ENCODE results near the gene TEKTIP1.
"Not testable (repeated sequence)": the region's sequence is repeated elsewhere in the genome, so short reads cannot be mapped to it uniquely, and the experiment has no call there.

Gene TEKTIP1

DNA sequence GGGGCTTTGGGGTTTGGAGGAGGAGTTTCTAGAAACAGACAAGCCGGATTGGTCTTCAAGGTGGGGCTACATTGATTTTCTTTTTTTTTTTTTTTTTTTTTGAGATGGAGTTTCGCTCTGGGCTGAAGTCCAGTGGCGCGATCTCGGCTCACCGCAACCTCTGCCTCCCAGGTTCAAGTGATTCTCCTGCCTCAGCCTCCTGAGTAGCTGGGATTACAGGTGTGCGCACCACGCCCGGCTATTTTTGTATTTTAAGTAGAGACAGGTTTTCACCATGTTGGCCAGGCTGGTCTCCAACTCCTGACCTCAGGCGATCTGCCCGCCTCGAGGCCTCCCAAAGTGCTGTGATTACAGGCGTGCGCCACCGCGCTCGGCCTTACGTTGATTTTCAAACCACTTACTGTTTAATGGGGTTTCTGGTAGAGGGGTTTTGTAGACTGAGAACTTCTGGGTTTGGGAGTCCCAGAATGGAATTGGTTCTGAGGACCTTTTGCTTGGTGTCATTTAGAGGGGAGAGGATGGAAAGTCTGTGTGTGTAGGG, 30.8 kb upstream of the TEKTIP1 start:
- not testable (repeated sequence) for DNase-seq

GRCh38 chr19:3508771-3509535, 30.0 kb upstream of the TEKTIP1 start:
- DNase-seq: no peak

GRCh38 chr19:3509566-3509989, 29.4 kb upstream of the TEKTIP1 start:
- no peak for DNase-seq

- DNase-seq: no peak
Observed at GRCh38 chr19:3510727-3511126, 28.2 kb upstream of the TEKTIP1 start.

- no peak for DNase-seq
Observed at GRCh38 chr19:3511506-3512251, 27.3 kb upstream of the TEKTIP1 start.

DNA sequence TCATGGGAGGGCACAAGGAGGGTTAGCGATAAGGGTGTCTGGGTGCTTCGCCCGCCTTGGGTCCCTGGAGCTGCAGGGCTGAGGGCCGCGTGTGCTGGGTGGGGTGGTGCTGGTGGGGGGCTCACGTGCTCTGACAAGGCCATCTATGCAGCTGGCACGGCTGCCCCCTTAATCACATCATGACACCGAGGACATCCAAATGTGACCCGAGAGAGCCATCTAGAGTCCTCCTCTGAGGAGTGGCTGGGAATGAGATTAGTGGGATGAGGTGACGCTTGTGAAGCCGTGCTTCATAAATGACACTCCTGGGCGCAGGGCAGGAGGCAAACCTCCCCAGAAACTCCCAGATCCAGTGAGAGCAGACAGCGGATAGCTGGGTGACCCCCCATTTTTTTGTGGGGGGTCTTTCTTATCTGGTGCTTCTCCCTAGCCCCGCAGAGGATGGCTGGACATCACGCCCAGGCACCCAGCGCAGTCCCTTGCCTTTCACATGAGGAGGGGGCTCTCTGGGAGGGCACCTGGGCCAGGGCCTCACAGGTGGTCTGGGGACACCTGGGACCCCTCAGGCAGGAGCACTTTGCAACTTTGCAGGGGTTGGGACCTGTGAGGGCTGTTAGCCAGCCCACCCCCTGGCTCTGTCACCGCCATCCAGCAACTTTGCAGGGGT, 26.3 kb upstream of the TEKTIP1 start:
- no peak for DNase-seq

DNA sequence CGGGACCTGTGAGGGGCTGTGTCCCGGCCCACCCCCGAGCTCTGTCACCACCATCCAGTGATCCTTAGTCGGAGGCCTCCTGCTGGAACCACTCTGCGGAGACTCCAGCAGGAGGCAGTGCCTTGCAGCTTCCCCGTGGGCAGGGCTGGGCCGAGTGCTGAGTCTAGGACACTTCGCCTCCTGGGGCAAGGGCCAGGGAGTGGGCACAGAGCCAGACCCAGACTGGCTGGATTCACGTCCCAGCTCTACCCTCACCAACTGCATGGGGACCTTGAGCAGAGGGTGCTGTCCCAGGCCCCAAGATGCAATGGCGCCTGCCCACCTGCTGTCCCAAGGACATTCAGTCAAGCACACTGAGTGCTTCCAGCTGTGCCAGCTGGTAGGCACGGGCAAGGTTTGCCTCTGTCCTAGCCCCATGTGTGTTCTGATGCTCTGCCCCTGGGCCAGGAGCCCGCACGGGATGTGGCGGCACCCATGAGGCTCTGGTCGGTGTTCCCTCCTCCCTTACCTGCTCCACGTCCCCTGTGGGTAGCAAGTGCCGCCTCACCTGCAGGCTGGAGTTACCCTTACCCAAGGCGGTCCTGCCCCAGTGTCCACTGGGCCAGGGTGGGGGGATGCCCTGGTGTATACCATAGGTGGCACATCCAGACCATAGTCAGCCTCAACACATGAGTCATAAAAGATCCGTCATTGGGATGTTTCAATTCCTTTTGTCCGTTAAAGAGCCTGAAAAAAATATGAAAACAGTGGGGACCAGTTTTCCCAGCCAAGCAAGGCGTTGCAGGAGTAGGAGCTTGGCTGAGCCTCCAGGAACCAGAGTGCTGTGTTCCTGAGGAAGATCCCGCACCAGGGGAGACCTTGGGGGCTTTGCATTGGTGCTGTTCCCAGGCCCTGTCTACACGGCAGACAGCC, 25.5 kb upstream of the TEKTIP1 start:
- DNase-seq: no peak

DNA sequence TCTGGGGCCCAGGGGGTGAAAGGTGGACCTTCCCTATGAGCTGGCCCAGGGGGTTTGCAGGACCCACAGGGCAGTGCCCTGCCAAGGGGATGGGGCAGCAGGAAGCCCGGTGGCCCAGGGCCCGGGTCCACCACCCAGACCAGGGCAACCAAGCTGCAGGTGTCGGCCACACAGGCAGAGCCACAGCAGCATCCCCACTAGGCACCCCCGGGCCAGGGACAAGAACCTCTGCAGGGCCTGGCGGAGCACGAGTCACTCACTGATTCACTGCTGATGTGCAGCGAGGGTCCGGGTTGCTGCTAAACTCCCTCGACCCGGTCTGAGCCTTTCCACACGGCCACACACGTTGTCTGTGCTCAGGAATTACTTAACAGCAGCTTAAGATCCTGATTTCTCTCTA, 24.0 kb upstream of the TEKTIP1 start:
- no peak for DNase-seq

DNA sequence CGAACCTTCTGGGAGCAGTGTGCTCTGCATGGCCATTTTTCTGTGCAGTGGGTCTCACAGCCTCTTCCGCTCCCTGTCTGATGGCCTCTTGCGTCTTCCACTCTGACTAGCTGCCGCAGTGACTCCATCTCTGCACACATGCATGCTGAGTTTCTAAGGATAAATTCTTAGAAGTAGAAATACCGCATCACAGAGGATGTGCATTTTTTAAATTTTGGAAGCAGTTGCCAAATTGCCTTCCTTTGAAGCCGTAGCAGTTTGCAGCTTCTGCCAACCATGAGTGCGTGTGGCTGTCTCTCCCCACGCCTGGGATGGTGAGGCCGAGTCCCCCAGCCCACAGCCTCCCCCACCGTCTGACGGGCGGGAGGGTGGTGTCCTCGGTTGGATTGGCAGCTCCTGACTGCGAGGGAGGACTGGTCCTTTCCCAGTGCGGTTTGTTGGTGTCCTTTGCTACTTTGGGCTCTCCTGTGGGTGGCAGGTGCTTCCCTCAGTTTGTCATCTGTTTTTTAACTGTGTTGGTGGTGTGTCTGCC, 23.0 kb upstream of the TEKTIP1 start:
- DNase-seq: no peak

- no peak for DNase-seq
Observed at GRCh38 chr19:3516675-3517207, 22.2 kb upstream of the TEKTIP1 start.

GRCh38 chr19:3517638-3518037, 21.3 kb upstream of the TEKTIP1 start:
- DNase-seq: no peak

- no peak for DNase-seq
Observed at GRCh38 chr19:3518255-3518654, 20.7 kb upstream of the TEKTIP1 start.

DNA sequence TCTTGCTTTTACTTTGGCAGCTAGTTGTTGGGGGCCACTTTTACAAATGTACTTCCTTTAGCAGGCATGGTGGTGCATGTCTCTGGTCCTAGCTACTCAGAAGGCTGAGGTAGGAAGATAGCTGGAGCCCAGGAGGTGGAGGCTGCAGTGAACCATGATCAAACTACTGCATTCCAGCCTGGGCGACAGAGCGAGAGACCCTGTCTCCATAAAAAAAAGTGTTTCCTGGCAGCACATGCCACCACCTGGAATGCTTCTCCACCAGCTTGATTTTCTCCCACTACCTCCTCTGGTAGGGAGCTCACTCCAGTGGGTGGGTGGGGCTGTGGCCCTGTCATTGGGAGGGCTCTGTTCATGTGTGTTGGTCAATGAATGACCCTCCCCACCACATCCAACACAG, 20.3 kb upstream of the TEKTIP1 start:
- no peak for DNase-seq

DNA sequence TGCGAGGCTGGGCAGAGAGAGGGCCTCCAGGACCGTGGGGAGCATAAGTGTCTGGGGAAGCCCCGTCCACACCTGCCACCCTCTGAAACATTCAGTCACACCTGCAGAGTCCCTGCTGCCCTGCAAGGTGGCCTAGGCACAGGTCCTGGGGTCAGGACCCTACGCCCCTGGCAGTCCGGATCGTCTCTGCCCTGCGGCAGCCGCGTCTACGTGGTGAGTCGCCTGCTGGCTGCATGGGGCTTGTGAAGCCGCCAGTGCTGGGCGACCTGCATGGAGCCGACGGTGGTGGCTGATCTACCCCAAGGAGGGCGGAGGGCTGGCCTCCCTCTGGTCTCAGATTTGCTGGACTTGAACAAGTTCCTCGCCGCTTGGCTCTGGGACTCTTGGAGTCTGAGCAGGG, 19.8 kb upstream of the TEKTIP1 start:
- no peak for DNase-seq

DNA sequence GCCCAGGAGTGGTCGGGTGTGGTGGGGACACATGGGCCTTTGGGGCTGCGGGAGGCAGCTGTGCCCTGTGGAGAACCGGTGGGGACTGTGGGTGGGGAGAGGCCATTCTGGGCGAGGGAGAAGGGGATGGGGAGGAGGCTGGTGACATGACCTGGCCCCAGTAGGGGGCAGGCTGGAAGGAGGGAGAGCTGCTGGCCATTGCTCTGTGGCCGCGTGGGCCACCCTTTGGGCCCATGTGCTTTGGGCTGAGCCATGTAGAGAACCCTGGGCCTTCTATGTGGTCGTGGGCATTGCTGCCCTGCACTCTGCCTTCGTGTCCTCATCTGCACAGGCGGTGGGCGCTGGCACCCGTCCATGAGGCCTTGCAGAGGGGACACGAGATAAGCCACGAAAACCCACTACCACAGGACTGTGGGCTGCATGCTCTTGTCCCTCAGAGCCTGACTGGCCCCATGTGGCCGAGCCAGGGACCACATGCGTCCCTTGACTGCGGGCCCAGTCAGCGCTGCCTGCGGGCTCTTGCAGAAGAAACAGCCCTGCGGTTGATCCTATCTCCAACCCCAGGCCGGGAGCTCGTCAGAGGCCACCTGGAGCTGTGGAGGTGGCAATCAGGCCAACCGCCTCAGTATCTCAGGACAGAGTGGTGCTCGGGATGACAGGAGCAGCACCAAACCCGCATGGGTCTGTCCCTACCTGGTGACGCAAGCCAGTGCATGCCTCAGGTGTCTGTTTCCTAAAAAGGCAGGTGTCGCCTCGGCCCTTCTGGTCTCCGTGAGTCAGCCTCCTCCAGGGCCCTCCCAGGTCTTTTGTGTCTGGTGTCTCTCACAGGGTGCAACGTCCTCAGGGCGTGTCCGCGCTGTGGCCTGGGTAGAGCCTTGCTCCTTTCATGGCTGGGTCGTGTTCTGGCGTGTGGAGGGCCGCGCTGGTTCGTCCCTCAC, 18.5 kb upstream of the TEKTIP1 start:
- DNase-seq: no peak

DNA sequence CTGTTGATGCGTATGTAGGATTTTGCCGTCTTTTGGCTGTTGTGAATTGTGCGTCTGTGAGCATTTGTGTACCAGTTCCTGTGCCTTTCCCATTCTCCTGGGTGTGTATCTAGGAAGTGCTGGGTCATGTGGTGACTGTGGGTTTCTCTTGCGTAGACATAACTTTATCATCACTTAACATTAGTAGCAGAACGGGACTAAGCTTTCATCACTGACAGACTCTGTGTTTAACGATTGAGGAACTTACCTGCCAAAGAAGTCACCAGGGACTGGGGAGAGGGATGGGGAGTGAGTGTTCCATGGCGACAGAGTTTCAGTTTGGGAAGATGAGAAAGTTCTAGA, 17.9 kb upstream of the TEKTIP1 start:
- no peak for DNase-seq

- no peak for DNase-seq
Observed at GRCh38 chr19:3522421-3523360, 16.3 kb upstream of the TEKTIP1 start.

DNA sequence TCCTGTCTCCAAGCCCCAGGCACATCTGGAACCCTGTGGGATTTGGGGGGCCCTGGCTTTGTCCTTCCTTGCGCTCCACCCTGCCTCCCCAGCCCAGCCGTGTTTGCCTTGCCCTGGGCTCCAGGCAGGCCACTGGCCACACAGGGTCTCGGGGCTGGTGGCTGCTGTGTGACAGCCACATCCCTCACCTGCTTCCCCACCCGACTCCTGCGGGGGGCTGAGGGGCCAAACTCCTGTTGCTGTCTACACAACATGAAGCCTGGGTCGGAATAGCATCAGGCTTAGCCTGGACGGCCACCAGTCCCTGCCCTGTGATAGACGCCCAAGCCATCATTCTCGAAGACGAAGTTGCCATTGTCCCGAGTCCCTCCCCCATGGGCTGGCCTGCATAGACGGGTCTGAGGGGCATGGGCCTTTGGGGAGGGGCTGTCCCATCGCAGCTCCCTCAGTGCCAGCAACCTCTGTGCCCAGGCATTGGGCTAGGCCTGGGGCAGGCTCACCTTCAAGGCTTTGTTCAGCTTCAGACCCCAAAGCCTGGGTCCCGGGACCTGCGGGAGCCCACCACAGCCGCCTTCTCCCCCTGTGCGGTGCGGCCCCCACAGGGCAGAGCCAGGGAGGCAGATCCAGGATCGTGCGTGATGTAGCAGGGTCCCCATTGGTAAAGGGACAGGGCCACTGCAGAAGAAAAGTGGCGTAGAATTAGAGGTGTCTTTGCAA, 15.5 kb upstream of the TEKTIP1 start:
- DNase-seq: no peak

All from NCI-H187 treated with DMSO at 0.1 percent for 48 hours (cell line).